Tibial artery (tissue), 4 donors: Measurements from ENCODE around the gene WDR81.
A peak's percentile ranks its signal among the peaks of the same experiment; 100 is the strongest.

Experiments
- DNase-seq, 2 donors: peaks; one replicate each; pipeline ENCODE4 v3.0.0-alpha.2; 2019
- H3K27ac ChIP-seq, 2 donors: fragments of 200-600 bp; sonication (generic) in 1 of 2; 1 replicate in 1 of 2; 2 replicates in 1 of 2; pipeline ENCODE4 v1.5.1; 2018 to 2019; ENCODE audit warnings: mild to moderate bottlenecking in 1 of 2
- H3K27me3 ChIP-seq, 2 donors: fragments of 200-600 bp; sonication (generic) in 1 of 2; one replicate each; pipeline versions ENCODE4 v1.5.1 to v1.6.0; 2016 to 2019
- H3K36me3 ChIP-seq, 3 donors: fragments of 200-600 bp; sonication (generic) in 2 of 3; one replicate each; pipeline ENCODE4 v1.5.1; 2016 to 2019; ENCODE audit warnings: mild to moderate bottlenecking in 2 of 3
- H3K4me1 ChIP-seq, 4 donors: fragments of 200-600 bp; sonication (generic) in 2 of 4; 1 replicate in 3 of 4; 2 replicates in 1 of 4; pipeline ENCODE4 v1.5.1; 2016 to 2019
- H3K4me3 ChIP-seq, 2 donors: fragments of 200-600 bp; sonication (generic) in 1 of 2; 1 replicate in 1 of 2; 2 replicates in 1 of 2; pipeline ENCODE4 v1.5.1; 2018 to 2019; ENCODE audit warnings: mild to moderate bottlenecking in 2 of 2
- H3K9me3 ChIP-seq, 3 donors: fragments of 200-600 bp; sonication (generic) in 1 of 3; one replicate each; pipeline ENCODE4 v1.5.1; 2016 to 2019
- CTCF ChIP-seq, 2 experiments: fragments of 200-600 bp in 1 of 2; fragments of 450-650 bp in 1 of 2; IDR thresholded peaks; one replicate each; pipeline ENCODE4 v1.5.1; 2017 to 2019; ENCODE audit warnings: antibody characterized with exemption in 2 of 2, mild to moderate bottlenecking in 1 of 2, moderate library complexity in 1 of 2
- intact Hi-C: fragments of 100-400 bp; cut with DNase I; formaldehyde crosslinking; loops from one replicate; pipeline ENCODE4 v1.15.0; 2023; ENCODE audit warnings: low total_unique reads

WDR81 gene

GRCh38 chr17:1787301-1787902 is 62.9 kb downstream of the WDR81 start:
- DNase-seq = peak; percentile 89 to 91
- Histone ChIP-seq H3K36me3 (no peaks in the 10 kb centered on the region), H3K4me1 (peaks cover 0 to 70% (median 32%) of the 10 kb centered on the region in 4 donors), H3K4me3 (no peak overlapping the region), H3K9me3 (no peaks in the 10 kb centered on the region), H3K27ac (peak overlapping the region; percentile 95 to 99), H3K27me3 (no peaks in the 10 kb centered on the region)
- intact Hi-C loops = no loop called here
- no peak for TF ChIP-seq CTCF (IDR thresholded peaks at IDR 0.05)
